Epithelial cell of esophagus (primary cell): ENCODE data around the gene CCDC167.

Source experiments
- DNase-seq: peaks from one replicate; pipeline ENCODE4 v3.0.0; 2010; ENCODE audit warnings: low read depth
- H3K4me3 ChIP-seq: 2 replicates; pipeline ENCODE4 v1.5.1; 2011; ENCODE audit warnings: mild to moderate bottlenecking, low read length, control low read depth
- CTCF ChIP-seq: IDR thresholded peaks from 2 replicates; pipeline ENCODE4 v1.5.1; 2011; ENCODE audit warnings: low read depth, mild to moderate bottlenecking, low read length, control low read depth, inconsistent platforms; ENCODE audit not compliant: insufficient read depth; ENCODE audit errors: missing control alignments

The CCDC167 gene

GRCh38 chr6:37513155-37513554 lies 13.5 kb upstream of the CCDC167 start:
- TF ChIP-seq CTCF, result no peak
- DNase-seq, result no peak
- H3K4me3 ChIP-seq, result no peak overlapping the region

- no peak for TF ChIP-seq CTCF
- no peak overlapping the region for H3K4me3 ChIP-seq
- DNase-seq, result no peak
Measured at GRCh38 chr6:37512400-37513011, 12.8 kb upstream of the CCDC167 start.

GRCh38 chr6:37511910-37512399 lies 12.3 kb upstream of the CCDC167 start:
- TF ChIP-seq CTCF, result no peak
- H3K4me3 ChIP-seq, result no peak overlapping the region
- DNase-seq, result no peak

- DNase-seq, result no peak
- no peak for TF ChIP-seq CTCF
Measured at GRCh38 chr6:37511201-37511600, 11.5 kb upstream of the CCDC167 start.

GRCh38 chr6:37507690-37508421 lies 8.2 kb upstream of the CCDC167 start:
- TF ChIP-seq CTCF, result no peak
- no peak for DNase-seq
- H3K4me3 ChIP-seq, result no peak overlapping the region

More at GRCh38 chr6:37511201-37511600, 11.5 kb upstream of the CCDC167 start:
- H3K4me3 ChIP-seq, result no peak overlapping the region

GRCh38 chr6:37507077-37507476 lies 7.4 kb upstream of the CCDC167 start:
- no peak for TF ChIP-seq CTCF
- no peak for DNase-seq
- no peak overlapping the region for H3K4me3 ChIP-seq
